GM19438 (cell line): ENCODE measurements around the gene STT3B.

Source experiments
- ATAC-seq: cut with Tn5 transposase; IDR thresholded peaks from one replicate; pipeline ENCODE4 v1.9.1; 2021; ENCODE audit warnings: low read depth; ENCODE audit not compliant: unreplicated experiment

The STT3B gene

GRCh38 chr3:31635545-31635944, 102.8 kb downstream of the STT3B start:
- no peak for ATAC-seq

- no peak for ATAC-seq
These were observed 103.3 kb downstream of the STT3B start for GRCh38 chr3:31636049-31636448.

- no peak for ATAC-seq
These were observed 104.1 kb downstream of the STT3B start for GRCh38 chr3:31636694-31637442.

- ATAC-seq, result no peak
These were observed 107.1 kb downstream of the STT3B start for GRCh38 chr3:31639828-31640227.

GRCh38 chr3:31645256-31645655, 112.5 kb downstream of the STT3B start:
- no peak for ATAC-seq

- ATAC-seq, result no peak
These were observed 115.7 kb downstream of the STT3B start for GRCh38 chr3:31648286-31648968.

- no peak for ATAC-seq
These were observed 119.6 kb downstream of the STT3B start for GRCh38 chr3:31652296-31652695.

GRCh38 chr3:31653464-31653863, 120.7 kb downstream of the STT3B start:
- ATAC-seq, result no peak

GRCh38 chr3:31654998-31655397, 122.3 kb downstream of the STT3B start:
- no peak for ATAC-seq

- no peak for ATAC-seq
These were observed 126.5 kb downstream of the STT3B start for GRCh38 chr3:31659246-31659645.

- no peak for ATAC-seq
These were observed 128.6 kb downstream of the STT3B start for GRCh38 chr3:31661286-31661685.

GRCh38 chr3:31661993-31662670, 129.4 kb downstream of the STT3B start:
- ATAC-seq, result no peak

- ATAC-seq, result no peak
These were observed 131.3 kb downstream of the STT3B start for GRCh38 chr3:31664031-31664430.

- ATAC-seq, result no peak
These were observed 134.9 kb downstream of the STT3B start for GRCh38 chr3:31667582-31667981.

- no peak for ATAC-seq
These were observed 135.5 kb downstream of the STT3B start for GRCh38 chr3:31668242-31668641.

GRCh38 chr3:31670136-31670535, 137.4 kb downstream of the STT3B start:
- no peak for ATAC-seq

- ATAC-seq, result no peak
These were observed 138.0 kb downstream of the STT3B start for GRCh38 chr3:31670722-31671121.

- ATAC-seq, result no peak
These were observed 138.7 kb downstream of the STT3B start for GRCh38 chr3:31671451-31671850.

GRCh38 chr3:31671976-31672375, 139.3 kb downstream of the STT3B start:
- ATAC-seq, result no peak

GRCh38 chr3:31673950-31674349, 141.2 kb downstream of the STT3B start:
- ATAC-seq, result no peak

GRCh38 chr3:31676556-31676955, 143.8 kb downstream of the STT3B start:
- no peak for ATAC-seq
